ENCODE data around the gene JARID2. TPM values are rescaled to one million over a fixed set of nuclear protein-coding genes. Genes with fewer than 3 reads are reported as not detected.
A peak's percentile ranks its signal among the peaks of the same experiment; 100 is the strongest.

The JARID2 gene
- total and polyA plus RNA-seq, 2 of the 8 experiments (the other 6 are each of a cell fraction or from before 2014, with no cell fraction given) = 60.1 to 239 TPM

- no peak overlapping the region for H3K56ac ChIP-seq (replicated peaks; ENCODE audit: insufficient read length, low read depth, low read length)
- no peak overlapping the region for H4K91ac ChIP-seq (replicated peaks; ENCODE audit: insufficient read length, low read length)
- no peaks in the 10 kb centered on the region for H3K27me3 ChIP-seq (replicated peaks in 1 of 4; ENCODE audit: control insufficient read depth in 3 of 4, extremely low read depth in 1 of 4, insufficient read depth in 3 of 4, low read length in 3 of 4)
- H3K4me2 ChIP-seq (ENCODE audit: insufficient read depth in 1 of 2, low read depth in 2 of 2, low read length in 2 of 2) = no peak overlapping the region; a peak in 1 of 4 replicates
- H3K23ac ChIP-seq (ENCODE audit: insufficient read length) = no peak overlapping the region
- H4K8ac ChIP-seq (ENCODE audit: extremely low read depth, insufficient read depth, low read length) = no peak overlapping the region
- H3K23me2 ChIP-seq (ENCODE audit: low read depth, low read length) = no peaks in the 10 kb centered on the region; the same call in 1 of the 2 replicates
- H2BK12ac ChIP-seq (ENCODE audit: low read depth, low read length) = no peak overlapping the region
- WGBS, 2 experiments (ENCODE audit: extremely low coverage in 1 of 2, insufficient coverage in 1 of 2, insufficient read length in 1 of 2, insufficient replicate concordance in 2 of 2, low coverage in 1 of 2, low lambda C conversion rate in 2 of 2, missing lambda C conversion rate in 1 of 2) = 74% methylated on average over 6 of the region's 6 CpGs; no CpG with 5 or more reads in 1 of the 2 experiments
- H2AFZ ChIP-seq (ENCODE audit: low read length) = no peak overlapping the region
- POLR2A ChIA-PET (ENCODE audit: partially characterized antibody) = interaction anchor here (0.5 kb wide), 1 partner anchor 367 kb away, joined by 5 read pairs; no protein-coding TSS in a partner anchor
- DNase-seq (ENCODE audit: low read depth in 1 of 2, low spot score in 2 of 2) (no peak), FAIRE-seq (peak; percentile 48)
- H3K27ac ChIP-seq (ENCODE audit: low read depth, low read length) = no peak overlapping the region
- peaks cover 8% of the 10 kb centered on the region for H3K79me1 ChIP-seq (ENCODE audit: low read depth, low read length)
- CTCF ChIA-PET (ENCODE audit: partially characterized antibody) = interaction anchor here (0.7 kb wide), 1 partner anchor 21 kb away, joined by 3 read pairs; no protein-coding TSS in a partner anchor
- no peak overlapping the region for H3K18ac ChIP-seq (ENCODE audit: extremely low read depth, low read length)
- peaks cover 3 to 30% (median 14%) of the 10 kb centered on the region in 4 experiments; a peak in 5 of 7 replicates for H3K4me1 ChIP-seq (replicated peaks in 1 of 4; ENCODE audit: control insufficient read depth in 3 of 4, insufficient read depth in 4 of 4, low read length in 3 of 4)
- no peak overlapping the region for H2AK5ac ChIP-seq (ENCODE audit: low read depth, low read length)
- no peak overlapping the region for H3K9ac ChIP-seq (replicated peaks in 1 of 4; ENCODE audit: extremely low read depth in 1 of 4, low read depth in 3 of 4, low read length in 3 of 4)
- H4K20me1 ChIP-seq (replicated peaks in 1 of 2; ENCODE audit: control insufficient read depth in 1 of 2, insufficient read depth in 2 of 2, low read length in 2 of 2) = peaks cover 53 to 64% of the 10 kb centered on the region in 2 experiments
- peaks cover 0 to 7% (median 0%) of the 10 kb centered on the region in 4 experiments; a peak in 1 of 8 replicates for H3K36me3 ChIP-seq (ENCODE audit: control insufficient read depth in 2 of 4, insufficient read depth in 4 of 4, low read length in 3 of 4)
- no peak overlapping the region for H4K5ac ChIP-seq (ENCODE audit: insufficient read length, low read depth, low read length)
- no peak overlapping the region for H3K4ac ChIP-seq (replicated peaks; ENCODE audit: insufficient read length, low read depth, low read length)
- no peak overlapping the region for H2BK120ac ChIP-seq (replicated peaks; ENCODE audit: low read depth, low read length)
- H3K9me3 ChIP-seq (ENCODE audit: insufficient read depth in 2 of 2, low read depth in 1 of 2, low read length in 1 of 2) = no peaks in the 10 kb centered on the region
- no peak overlapping the region for H2BK5ac ChIP-seq (ENCODE audit: low read depth, low read length)
- no peak overlapping the region for H2BK15ac ChIP-seq (ENCODE audit: low read length)
- H3K14ac ChIP-seq (ENCODE audit: insufficient read length) = no peak overlapping the region
- H3K79me2 ChIP-seq (ENCODE audit: control insufficient read depth in 1 of 2, insufficient read depth in 2 of 2, low read length in 2 of 2) = peaks cover 14 to 99% of the 10 kb centered on the region in 2 experiments; a peak in 3 of 4 replicates
- H3K4me3 ChIP-seq (ENCODE audit: extremely low read depth in 1 of 4, insufficient read depth in 2 of 4, low read depth in 3 of 4, low read length in 4 of 4) = no peak overlapping the region
- no peak overlapping the region for H2BK20ac ChIP-seq (ENCODE audit: low read length)
- TF ChIP-seq RFX5 (IDR thresholded peaks at IDR 0.05; ENCODE audit: borderline replicate concordance, low read depth, low read length) (no peak), SP1 (IDR thresholded peaks at IDR 0.05; ENCODE audit: low read depth, low read length) (0 out of 2 replicates have a peak, but pooled peaks have one; percentile 14), POLR2AphosphoS5 (IDR thresholded peaks at IDR 0.05; ENCODE audit: low read depth, low read length) (peak; percentile 50; the same call in 1 of the 2 replicates), BACH1 (IDR thresholded peaks at IDR 0.05; ENCODE audit: low read length) (no peak), RNF2 (IDR thresholded peaks at IDR 0.05; ENCODE audit: borderline replicate concordance, low read depth, low read length, missing control alignments, poor library complexity, severe bottlenecking) (no peak), BRCA1 (IDR thresholded peaks at IDR 0.05; ENCODE audit: low read depth, low read length) (no peak), SIX5 (IDR thresholded peaks at IDR 0.05; ENCODE audit: low read depth, low read length) (no peak), TEAD4 (IDR thresholded peaks at IDR 0.05; ENCODE audit: low read depth, low read length) (no peak), FOSL1 (IDR thresholded peaks at IDR 0.05; ENCODE audit: insufficient read depth, low read depth, low read length) (no peak), SRF (IDR thresholded peaks at IDR 0.05; ENCODE audit: low read depth, low read length) (no peak), SIN3A (conservative IDR thresholded peaks at IDR 0.05 in 1 of 2, IDR thresholded peaks at IDR 0.05 in 1 of 2; ENCODE audit: low read depth in 1 of 2, low read length in 2 of 2) (no peak), MAX (IDR thresholded peaks at IDR 0.05) (no peak)
Measured at GRCh38 chr6:15461127-15461944, 215.5 kb downstream of the JARID2 start.
